ENCODE results near the gene DEUP1. TPM values are rescaled to one million over a fixed set of nuclear protein-coding genes. Genes with fewer than 3 reads are reported as not detected.

DEUP1 gene
- total and polyA plus RNA-seq, 12 donors, result 0.76 TPM; not detected in 11

DNA sequence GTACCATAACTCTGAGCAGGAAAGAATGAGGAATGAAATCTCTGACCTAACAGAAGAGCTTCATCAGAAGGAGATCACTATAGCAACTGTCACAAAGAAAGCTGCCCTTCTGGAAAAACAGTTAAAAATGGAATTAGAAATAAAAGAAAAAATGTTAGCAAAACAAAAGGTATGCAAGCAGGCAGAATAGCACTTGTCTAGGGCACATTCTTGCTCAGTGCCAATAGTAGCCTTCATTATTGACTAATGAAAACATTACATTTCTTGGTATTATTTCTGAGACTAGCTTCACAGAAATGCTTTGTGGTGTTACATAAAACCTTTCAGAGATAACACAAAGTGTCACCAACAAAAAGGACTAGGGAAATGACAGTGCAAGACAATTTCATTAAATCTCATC is 63.9 kb downstream of the DEUP1 start:
- ATAC-seq, result no peak
- H3K4me1 ChIP-seq, result peaks cover 0 to 6% (median 0%) of the 10 kb centered on the region in 9 donors
- H3K9me3 ChIP-seq, result no peaks in the 10 kb centered on the region
- TF ChIP-seq, protein P1, sequence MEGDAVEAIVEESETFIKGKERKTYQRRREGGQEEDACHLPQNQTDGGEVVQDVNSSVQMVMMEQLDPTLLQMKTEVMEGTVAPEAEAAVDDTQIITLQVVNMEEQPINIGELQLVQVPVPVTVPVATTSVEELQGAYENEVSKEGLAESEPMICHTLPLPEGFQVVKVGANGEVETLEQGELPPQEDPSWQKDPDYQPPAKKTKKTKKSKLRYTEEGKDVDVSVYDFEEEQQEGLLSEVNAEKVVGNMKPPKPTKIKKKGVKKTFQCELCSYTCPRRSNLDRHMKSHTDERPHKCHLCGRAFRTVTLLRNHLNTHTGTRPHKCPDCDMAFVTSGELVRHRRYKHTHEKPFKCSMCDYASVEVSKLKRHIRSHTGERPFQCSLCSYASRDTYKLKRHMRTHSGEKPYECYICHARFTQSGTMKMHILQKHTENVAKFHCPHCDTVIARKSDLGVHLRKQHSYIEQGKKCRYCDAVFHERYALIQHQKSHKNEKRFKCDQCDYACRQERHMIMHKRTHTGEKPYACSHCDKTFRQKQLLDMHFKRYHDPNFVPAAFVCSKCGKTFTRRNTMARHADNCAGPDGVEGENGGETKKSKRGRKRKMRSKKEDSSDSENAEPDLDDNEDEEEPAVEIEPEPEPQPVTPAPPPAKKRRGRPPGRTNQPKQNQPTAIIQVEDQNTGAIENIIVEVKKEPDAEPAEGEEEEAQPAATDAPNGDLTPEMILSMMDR (IDR thresholded peaks at IDR 0.05), result no peak
- no peak overlapping the region for H3K4me3 ChIP-seq
- H3K27me3 ChIP-seq, result no peaks in the 10 kb centered on the region
- H3K36me3 ChIP-seq, result no peaks in the 10 kb centered on the region
- no peak for DNase-seq
- intact Hi-C loops (cut with DNase I), result loop anchor here in 2 of 10 donors (10.0 kb wide), 1 partner anchor 140 kb away; no protein-coding TSS in a partner anchor
- no peak overlapping the region for H3K27ac ChIP-seq

DNA sequence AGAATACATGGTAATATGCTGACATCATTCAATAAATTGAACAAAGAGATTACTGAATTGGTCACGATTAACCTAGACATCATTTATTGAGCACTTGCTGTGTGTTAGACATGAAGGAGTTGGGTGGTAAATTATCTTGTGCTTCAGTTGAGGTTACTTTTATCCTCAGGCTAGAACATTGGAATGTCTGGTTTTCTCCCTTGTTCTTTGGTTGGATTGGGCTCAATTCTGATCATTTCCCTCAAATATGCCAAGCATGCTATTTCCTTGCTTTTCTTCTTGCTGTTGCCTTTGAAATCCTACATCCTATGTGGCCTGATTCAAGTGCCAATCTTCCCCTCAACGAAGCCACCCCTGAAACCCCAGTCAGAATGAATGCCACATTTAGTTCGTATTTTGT is 65.8 kb downstream of the DEUP1 start:
- 75 to 81% methylated on average over 3 of the region's 3 CpGs for WGBS, 2 donors
- no peak overlapping the region for H3K4me3 ChIP-seq
- no peaks in the 10 kb centered on the region for H3K27me3 ChIP-seq
- DNase-seq (no peak), ATAC-seq (no peak)
- no peak overlapping the region for H3K27ac ChIP-seq
- H3K9me3 ChIP-seq, result peaks cover 0 to 2% (median 0%) of the 10 kb centered on the region in 11 donors
- TF ChIP-seq, protein P1 (IDR thresholded peaks at IDR 0.05), result no peak
- intact Hi-C loops (cut with DNase I), result loop anchor here in 2 of 10 donors (10.0 kb wide), 1 partner anchor 138 kb away; no protein-coding TSS in a partner anchor
- H3K4me1 ChIP-seq, result peaks cover 0 to 6% (median 0%) of the 10 kb centered on the region in 9 donors
- no peaks in the 10 kb centered on the region for H3K36me3 ChIP-seq

DNA sequence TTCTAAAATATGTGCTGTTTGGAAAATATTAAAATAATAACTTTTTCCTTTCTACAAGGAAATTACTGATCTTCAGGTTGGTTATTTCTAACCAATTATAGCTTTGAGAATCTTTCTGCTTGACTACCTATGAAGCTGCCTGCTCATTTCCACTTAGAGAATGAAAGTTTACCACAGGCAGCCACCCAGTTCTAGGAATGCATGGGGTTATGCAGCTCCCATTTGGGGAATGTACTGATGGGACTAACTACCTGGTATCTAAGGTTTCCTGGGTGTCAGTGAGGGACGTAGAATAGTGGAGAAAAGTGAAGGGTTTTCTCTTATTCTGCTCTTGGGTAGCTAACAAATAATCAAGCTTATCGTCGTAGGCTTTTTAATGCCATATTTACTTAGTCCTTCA is 73.4 kb downstream of the DEUP1 start:
- DNase-seq (no peak), ATAC-seq (no peak)
- Histone ChIP-seq H3K36me3 (no peaks in the 10 kb centered on the region), H3K4me1 (no peaks in the 10 kb centered on the region), H3K4me3 (no peak overlapping the region), H3K27ac (no peak overlapping the region), H3K27me3 (no peaks in the 10 kb centered on the region), H3K9me3 (peaks cover 0 to 2% (median 0%) of the 10 kb centered on the region in 11 donors)
- 83 to 87% methylated on average over 3 of the region's 3 CpGs for WGBS, 2 donors
- intact Hi-C loops (cut with DNase I), result no loop called here
- TF ChIP-seq, protein P1 (IDR thresholded peaks at IDR 0.05), result no peak

- H3K27ac ChIP-seq, result no peak overlapping the region
- no peaks in the 10 kb centered on the region for H3K4me1 ChIP-seq
- intact Hi-C loops (cut with DNase I), result no loop called here
- H3K27me3 ChIP-seq, result no peaks in the 10 kb centered on the region
- TF ChIP-seq, protein P1 (IDR thresholded peaks at IDR 0.05), result no peak
- no peaks in the 10 kb centered on the region for H3K9me3 ChIP-seq
- no peak for DNase-seq
- 84 to 89% methylated on average over 2 of the region's 2 CpGs for WGBS, 2 donors
- no peak overlapping the region for H3K4me3 ChIP-seq
- no peaks in the 10 kb centered on the region for H3K36me3 ChIP-seq
- ATAC-seq, result no peak
Observed at GRCh38 chr11:93407777-93408401, 77.3 kb downstream of the DEUP1 start.
